SIG-M5 treated with dmso at 0.1 percent for 504 hours (cell line): ENCODE measurements around the gene PIN1.

ENCODE experiments used
- DNase-seq: peaks from one replicate; lab custom pipeline; 2025; ENCODE audit not compliant: unreplicated experiment; lab: John Stamatoyannopoulos, UW

Gene PIN1

DNA sequence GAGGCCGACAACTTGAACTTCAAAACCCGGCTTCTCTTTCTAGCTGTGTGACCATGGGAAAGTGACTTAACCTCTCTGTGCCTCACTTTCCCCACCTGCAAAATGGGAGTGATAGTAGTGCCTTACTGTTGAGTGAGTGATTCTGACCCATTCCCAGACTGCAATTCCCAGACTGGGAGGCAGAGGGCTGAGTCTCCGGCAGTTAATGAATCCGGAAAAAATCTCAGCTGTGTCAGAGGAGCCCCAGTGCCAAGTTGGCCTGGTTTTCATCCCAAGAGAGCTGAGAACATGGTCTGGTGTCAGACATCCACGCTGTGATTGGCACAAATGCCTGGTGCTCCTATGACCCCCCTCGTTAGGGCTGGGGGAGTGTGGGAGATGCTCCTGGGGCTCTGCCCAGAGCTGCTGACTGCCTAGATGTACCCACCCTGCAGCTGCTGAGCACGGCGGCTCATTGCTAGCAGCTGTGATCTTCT lies 50.0 kb downstream of the PIN1 start:
- DNase-seq = no peak

DNA sequence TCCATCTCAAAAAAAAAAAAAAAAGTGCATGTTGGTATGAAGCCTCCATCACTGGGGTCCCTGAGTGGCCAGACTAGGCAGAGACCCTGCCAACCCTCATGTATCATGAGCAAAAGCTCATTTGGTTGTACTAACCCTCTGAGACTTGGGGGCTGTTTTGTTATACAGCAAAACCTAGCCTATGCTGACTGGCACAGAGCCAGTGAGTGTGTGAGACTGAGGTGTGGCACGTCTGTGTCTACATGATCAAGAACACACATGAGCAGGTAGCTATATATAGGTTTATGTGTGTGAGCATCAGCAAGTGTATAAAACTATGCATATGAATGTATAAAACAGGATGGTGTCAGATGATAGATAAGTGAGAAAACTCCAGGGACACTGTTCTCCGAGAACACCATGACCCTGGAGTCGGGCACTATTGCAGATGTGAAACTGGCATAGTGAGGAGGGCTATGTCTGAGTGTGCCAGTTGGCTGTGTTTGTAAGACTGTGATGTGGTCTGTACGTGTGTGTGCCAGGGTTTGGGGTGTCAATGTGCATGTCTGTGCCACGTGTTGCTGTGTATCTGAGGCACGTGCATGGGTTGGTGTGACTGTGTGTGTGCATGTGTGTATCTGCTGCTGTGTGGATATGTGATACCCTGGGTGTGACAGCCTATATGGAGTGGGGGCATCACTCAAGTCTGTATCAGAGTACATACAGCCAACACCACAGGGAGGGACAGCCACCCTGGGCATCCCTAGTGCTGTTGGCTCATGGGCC lies 56.7 kb downstream of the PIN1 start:
- no peak for DNase-seq
